ENCODE measurements around the gene HVCN1. TPM values are rescaled to one million over a fixed set of nuclear protein-coding genes. Genes with fewer than 3 reads are reported as not detected.

Gene HVCN1
- total and polyA plus RNA-seq, 8 donors = 10.7 to 19.3 (median 17.0) TPM

DNA sequence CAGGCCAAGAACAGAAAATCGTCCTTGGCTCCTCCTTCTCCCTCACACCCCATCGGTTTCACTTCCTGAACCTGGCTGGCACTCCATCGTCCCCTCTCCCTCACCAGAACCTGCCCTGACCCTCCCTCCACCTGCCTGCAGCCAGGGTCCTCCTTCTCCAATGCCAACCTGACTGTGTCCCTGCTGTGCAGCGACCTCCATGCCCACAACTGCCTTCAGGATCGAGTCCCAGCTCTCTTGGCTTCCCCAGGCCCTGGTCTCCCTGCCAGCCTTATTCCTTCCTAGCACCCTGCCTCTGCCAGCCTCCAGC is 19.8 kb downstream of the HVCN1 start:
- Histone ChIP-seq H3K4me1 (no peaks in the 10 kb centered on the region), H3K36me3 (peaks cover 0 to 5% of the 10 kb centered on the region in 2 donors), H3K27ac (no peak overlapping the region), H3K4me3 (no peak overlapping the region), H3K27me3 (no peaks in the 10 kb centered on the region), H3K9me3 (peaks cover 0 to 24% of the 10 kb centered on the region in 2 donors)
- intact Hi-C loops (cut with DNase I) = no loop called here
- ATAC-seq (no peak), DNase-seq (no peak)
- TF ChIP-seq, protein P1, sequence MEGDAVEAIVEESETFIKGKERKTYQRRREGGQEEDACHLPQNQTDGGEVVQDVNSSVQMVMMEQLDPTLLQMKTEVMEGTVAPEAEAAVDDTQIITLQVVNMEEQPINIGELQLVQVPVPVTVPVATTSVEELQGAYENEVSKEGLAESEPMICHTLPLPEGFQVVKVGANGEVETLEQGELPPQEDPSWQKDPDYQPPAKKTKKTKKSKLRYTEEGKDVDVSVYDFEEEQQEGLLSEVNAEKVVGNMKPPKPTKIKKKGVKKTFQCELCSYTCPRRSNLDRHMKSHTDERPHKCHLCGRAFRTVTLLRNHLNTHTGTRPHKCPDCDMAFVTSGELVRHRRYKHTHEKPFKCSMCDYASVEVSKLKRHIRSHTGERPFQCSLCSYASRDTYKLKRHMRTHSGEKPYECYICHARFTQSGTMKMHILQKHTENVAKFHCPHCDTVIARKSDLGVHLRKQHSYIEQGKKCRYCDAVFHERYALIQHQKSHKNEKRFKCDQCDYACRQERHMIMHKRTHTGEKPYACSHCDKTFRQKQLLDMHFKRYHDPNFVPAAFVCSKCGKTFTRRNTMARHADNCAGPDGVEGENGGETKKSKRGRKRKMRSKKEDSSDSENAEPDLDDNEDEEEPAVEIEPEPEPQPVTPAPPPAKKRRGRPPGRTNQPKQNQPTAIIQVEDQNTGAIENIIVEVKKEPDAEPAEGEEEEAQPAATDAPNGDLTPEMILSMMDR (IDR thresholded peaks at IDR 0.05) = no peak

DNA sequence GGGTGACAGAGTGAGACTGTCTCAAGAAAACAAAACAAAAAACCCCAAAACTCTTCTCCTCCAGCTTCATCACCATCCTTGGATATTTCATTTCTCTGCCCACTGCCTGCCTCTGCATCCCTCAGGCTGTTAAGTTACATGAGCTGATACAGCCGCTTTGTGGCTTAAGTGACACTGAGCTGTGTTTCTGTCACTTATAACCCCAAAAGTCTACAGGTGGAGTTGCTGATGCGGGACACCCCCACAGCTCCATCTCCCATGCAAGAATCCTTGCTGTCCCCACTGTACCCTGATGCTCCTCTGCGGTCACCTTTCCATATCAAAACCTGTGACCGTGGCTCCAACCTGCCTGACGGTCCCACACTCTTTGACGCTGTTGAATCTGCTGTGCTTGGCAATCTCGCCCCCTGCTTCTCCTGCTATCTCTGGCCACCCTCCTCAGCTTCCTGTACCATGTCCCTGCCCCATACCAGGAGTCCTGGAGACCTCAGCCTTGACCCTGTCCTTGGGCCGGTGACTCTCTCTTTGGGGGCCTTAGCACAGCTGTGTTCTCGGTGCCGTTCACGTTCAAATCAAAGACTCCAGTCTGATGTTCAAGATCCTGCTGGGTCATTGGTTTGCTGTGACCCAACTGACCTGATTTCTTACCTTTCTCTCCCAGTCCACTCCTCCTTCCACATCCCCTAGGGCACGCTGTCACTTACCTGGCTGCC is 20.3 kb downstream of the HVCN1 start:
- no peak for DNase-seq
- H3K9me3 ChIP-seq = peaks cover 0 to 27% of the 10 kb centered on the region in 2 donors
- TF ChIP-seq, protein P1 (IDR thresholded peaks at IDR 0.05) = no peak
- no peak overlapping the region for H3K27ac ChIP-seq
- ATAC-seq = no peak
- no peaks in the 10 kb centered on the region for H3K4me1 ChIP-seq
- intact Hi-C loops (cut with DNase I) = no loop called here
- H3K27me3 ChIP-seq = no peaks in the 10 kb centered on the region
- peaks cover 0 to 5% of the 10 kb centered on the region in 2 donors for H3K36me3 ChIP-seq
- no peak overlapping the region for H3K4me3 ChIP-seq

DNA sequence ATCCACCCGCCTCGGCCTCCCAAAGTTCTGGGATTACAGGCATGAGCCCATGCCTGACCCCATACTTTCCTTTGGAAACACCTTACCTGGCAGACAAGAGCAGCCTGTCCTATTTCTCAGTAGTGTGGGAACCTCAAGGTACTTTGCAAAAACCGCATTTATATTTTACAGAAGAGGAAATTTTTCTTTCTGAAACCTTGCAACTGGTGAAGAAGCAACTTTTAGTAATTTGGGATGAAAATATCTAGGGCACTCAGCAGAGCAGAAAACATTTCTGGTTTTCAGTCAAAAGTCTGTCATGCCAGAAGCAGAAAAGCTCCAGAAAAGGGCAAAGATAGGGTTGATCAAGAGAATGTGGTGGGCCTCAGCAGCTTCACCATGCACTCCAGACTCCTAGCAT is 21.2 kb downstream of the HVCN1 start:
- DNase-seq (no peak), ATAC-seq (no peak)
- intact Hi-C loops (cut with DNase I) = no loop called here
- H3K36me3 ChIP-seq = peaks cover 0 to 5% of the 10 kb centered on the region in 2 donors
- peaks cover 0 to 27% of the 10 kb centered on the region in 2 donors for H3K9me3 ChIP-seq
- H3K27ac ChIP-seq = no peak overlapping the region
- H3K4me1 ChIP-seq = no peaks in the 10 kb centered on the region
- H3K27me3 ChIP-seq = no peaks in the 10 kb centered on the region
- TF ChIP-seq, protein P1 (IDR thresholded peaks at IDR 0.05) = no peak
- H3K4me3 ChIP-seq = no peak overlapping the region

DNA sequence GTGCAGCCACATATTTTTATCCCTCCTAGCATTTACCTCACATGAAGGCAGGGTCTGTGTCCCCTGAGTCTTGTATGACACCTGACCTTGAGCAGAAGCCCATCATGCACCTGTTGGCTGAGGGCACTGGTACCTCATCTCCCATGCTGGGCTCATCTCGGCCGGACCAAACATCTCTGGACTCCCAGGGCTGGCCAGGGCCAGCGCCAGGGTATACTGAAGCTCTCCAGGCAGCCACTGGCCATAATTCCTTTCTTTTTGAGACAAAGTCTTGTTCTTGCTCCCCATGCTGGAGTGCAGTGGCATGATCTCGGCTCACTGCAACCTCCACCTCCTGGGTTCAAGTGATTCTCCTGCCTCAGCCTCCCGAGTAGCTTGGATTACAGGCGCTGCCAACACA is 22.0 kb downstream of the HVCN1 start:
- peaks cover 0 to 27% of the 10 kb centered on the region in 2 donors for H3K9me3 ChIP-seq
- H3K4me3 ChIP-seq = no peak overlapping the region
- DNase-seq (no peak), ATAC-seq (no peak)
- H3K27ac ChIP-seq = no peak overlapping the region
- peaks cover 0 to 5% of the 10 kb centered on the region in 2 donors for H3K36me3 ChIP-seq
- intact Hi-C loops (cut with DNase I) = no loop called here
- H3K4me1 ChIP-seq = no peaks in the 10 kb centered on the region
- TF ChIP-seq, protein P1 (IDR thresholded peaks at IDR 0.05) = no peak
- H3K27me3 ChIP-seq = no peaks in the 10 kb centered on the region

DNA sequence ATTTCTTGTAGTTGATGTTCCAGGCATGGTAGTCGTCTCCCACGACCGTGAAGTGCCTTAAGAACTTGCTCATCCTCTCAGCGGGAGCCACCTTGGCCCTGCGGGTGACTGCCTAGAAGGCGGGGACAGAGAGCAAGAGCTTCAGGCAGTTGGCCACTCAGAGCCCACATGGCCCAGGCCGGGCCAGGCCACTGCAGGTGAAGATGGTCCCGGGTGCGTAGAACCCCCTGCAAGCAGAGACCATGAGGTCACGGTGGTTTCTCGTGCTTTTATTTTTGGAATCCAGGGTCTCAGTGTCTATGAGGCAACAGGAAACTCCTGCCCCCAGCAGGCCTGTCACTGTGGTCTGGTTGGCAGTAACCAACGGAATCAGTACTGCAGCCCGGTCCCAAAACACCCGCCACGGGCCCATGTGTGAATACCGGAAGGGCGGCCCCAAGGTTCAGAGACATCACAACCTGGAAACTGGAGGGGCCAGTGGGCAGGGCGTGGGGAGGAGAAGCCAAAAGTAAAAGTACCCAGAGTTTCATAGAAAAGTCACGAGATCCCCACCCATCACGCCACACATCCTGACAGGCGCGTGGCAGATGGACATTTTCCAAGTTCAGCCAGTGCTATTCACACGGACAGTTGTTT is 27.5 kb downstream of the HVCN1 start:
- TF ChIP-seq, protein P1 (IDR thresholded peaks at IDR 0.05) = no peak
- peak in 1 of 4 donors; percentile 54 for DNase-seq
- Histone ChIP-seq H3K36me3 (peaks cover 0 to 12% of the 10 kb centered on the region in 2 donors), H3K27ac (no peak overlapping the region), H3K27me3 (no peaks in the 10 kb centered on the region), H3K9me3 (peaks cover 0 to 21% of the 10 kb centered on the region in 2 donors), H3K4me3 (no peak overlapping the region), H3K4me1 (no peaks in the 10 kb centered on the region)
- peak; percentile 68 for ATAC-seq
- intact Hi-C loops (cut with DNase I) = no loop called here

Measured in left lung (tissue), 10 donors.